Caco-2 (cell line): Measurements from ENCODE around the gene SLX4IP. TPM values are rescaled to one million over a fixed set of nuclear protein-coding genes. Genes with fewer than 3 reads are reported as not detected.

Experiments
- BruUV-seq: library from RNA; stranded (reverse); fragments of 400-500 nt; replicated peaks from 2 replicates; lab custom pipeline; 2021; lab: Mats Ljungman, UMichigan
- CTCF ChIA-PET: fragments of 300-600 bp; sonication (Branson Sonifier 250); formaldehyde crosslinking; loops from one replicate; lab custom pipeline; 2022; ENCODE audit warnings: antibody characterized with exemption; lab: Charles Lee
- POLR2A ChIA-PET: fragments of 300-600 bp; sonication (Branson Sonifier 250); formaldehyde crosslinking; loops from one replicate; lab custom pipeline; 2022; ENCODE audit warnings: antibody characterized with exemption; lab: Charles Lee
- DNase-seq, 2 experiments: peaks; one replicate each; pipeline versions ENCODE4 v3.0.0 to v3.0.0-alpha.2; 2020 to 2022
- H3K27me3 ChIP-seq: replicated peaks from 2 replicates; pipeline ENCODE4 v1.6.0; 2011; ENCODE audit warnings: low read length; ENCODE audit not compliant: control insufficient read depth, insufficient read depth
- H3K36me3 ChIP-seq: 2 replicates; pipeline ENCODE4 v1.5.1; 2011; ENCODE audit warnings: low read length; ENCODE audit not compliant: control insufficient read depth, insufficient read depth
- H3K4me1 ChIP-seq: fragments of 250-450 bp; sonication (Bioruptor Pico); 2 replicates; pipeline ENCODE4 v1.5.1; 2020; ENCODE audit warnings: mild to moderate bottlenecking
- H3K4me3 ChIP-seq: 2 replicates; pipeline ENCODE4 v1.5.1; 2011; ENCODE audit warnings: low read depth, mild to moderate bottlenecking, control low read depth, low read length
- H3K9me3 ChIP-seq: fragments of 250-450 bp; sonication (Bioruptor Pico); 2 replicates; pipeline ENCODE4 v1.5.1; 2020; ENCODE audit warnings: mild to moderate bottlenecking, moderate library complexity
- H3K27ac Mint-ChIP-seq: one replicate; pipeline ENCODE4 v1.8.0; 2022; ENCODE audit warnings: mixed read lengths; ENCODE audit not compliant: unreplicated experiment
- H3K27me3 Mint-ChIP-seq: one replicate; pipeline ENCODE4 v1.8.0; 2022; ENCODE audit warnings: mixed read lengths; ENCODE audit not compliant: insufficient read depth, unreplicated experiment
- H3K36me3 Mint-ChIP-seq: one replicate; pipeline ENCODE4 v1.8.0; 2022; ENCODE audit warnings: mild to moderate bottlenecking, mixed read lengths; ENCODE audit not compliant: insufficient read depth, unreplicated experiment
- H3K4me1 Mint-ChIP-seq: one replicate; pipeline ENCODE4 v1.8.0; 2022; ENCODE audit warnings: low read depth, mixed read lengths; ENCODE audit not compliant: unreplicated experiment
- H3K4me3 Mint-ChIP-seq: one replicate; pipeline ENCODE4 v1.8.0; 2022; ENCODE audit warnings: mild to moderate bottlenecking, moderate library complexity, mixed read lengths; ENCODE audit not compliant: unreplicated experiment
- H3K9me3 Mint-ChIP-seq: one replicate; pipeline ENCODE4 v1.8.0; 2022; ENCODE audit warnings: mixed read lengths; ENCODE audit not compliant: unreplicated experiment
- CTCF ChIP-seq, 2 experiments: fragments of 200-600 bp in 1 of 2; IDR thresholded peaks; 1 replicate in 1 of 2; 2 replicates in 1 of 2; pipeline versions ENCODE4 v1.5.1 to v1.8.0; 2011 to 2022; ENCODE audit warnings: antibody characterized with exemption in 1 of 2, control low read depth in 1 of 2, inconsistent platforms in 1 of 2, low read depth in 1 of 2, low read length in 1 of 2, mild to moderate bottlenecking in 1 of 2, moderate library complexity in 1 of 2; ENCODE audit not compliant: insufficient read depth in 1 of 2, severe bottlenecking in 1 of 2, unreplicated experiment in 1 of 2
- intact Hi-C: fragments of 100-400 bp; cut with micrococcal nuclease; formaldehyde crosslinking; loops from one replicate; pipeline ENCODE4 v1.10.0; 2022; ENCODE audit not compliant: unreplicated experiment
- total RNA-seq: library from RNA; stranded (reverse); gene quantifications from 2 replicates; pipeline ENCODE4 v1.2.3, GENCODE V29; 2022

Gene SLX4IP
- total RNA-seq, 1 experiment from 2014 or later, result 8.5 TPM

- Histone ChIP-seq H3K9me3 (no peaks in the 10 kb centered on the region), H3K36me3 (no peaks in the 10 kb centered on the region), H3K27me3 (no peaks in the 10 kb centered on the region), H3K4me3 (no peak overlapping the region), H3K4me1 (peaks cover 11% of the 10 kb centered on the region)
- no peaks in the 10 kb centered on the region for H3K9me3 Mint-ChIP-seq
- no TSS peak for BruUV-seq
- H3K27ac Mint-ChIP-seq, result no peak overlapping the region
- ChIA-PET POLR2A (no interaction called here), CTCF (no interaction called here)
- H3K36me3 Mint-ChIP-seq, result peaks cover 4% of the 10 kb centered on the region
- intact Hi-C loops, result no loop called here
- no peaks in the 10 kb centered on the region for H3K27me3 Mint-ChIP-seq
- DNase-seq, result no peak
- no peak overlapping the region for H3K4me3 Mint-ChIP-seq
- H3K4me1 Mint-ChIP-seq, result peaks cover 4% of the 10 kb centered on the region
- no peak for TF ChIP-seq CTCF (IDR thresholded peaks at IDR 0.05; ENCODE audit: insufficient read depth in 1 of 2, low read depth in 1 of 2, low read length in 1 of 2, severe bottlenecking in 1 of 2, unreplicated experiment in 1 of 2)
Measured at GRCh38 chr20:10478930-10479329, 43.8 kb downstream of the SLX4IP start.

- POLR2A ChIA-PET, result no interaction called here
- no TSS peak for BruUV-seq
- Histone ChIP-seq H3K4me1 (peaks cover 13% of the 10 kb centered on the region), H3K36me3 (no peaks in the 10 kb centered on the region), H3K9me3 (no peaks in the 10 kb centered on the region), H3K27me3 (no peaks in the 10 kb centered on the region), H3K4me3 (no peak overlapping the region)
- TF ChIP-seq CTCF (IDR thresholded peaks at IDR 0.05; ENCODE audit: insufficient read depth in 1 of 2, low read depth in 1 of 2, low read length in 1 of 2, severe bottlenecking in 1 of 2, unreplicated experiment in 1 of 2), result no peak
- intact Hi-C loops, result no loop called here
- Mint-ChIP-seq H3K27ac (no peak overlapping the region), H3K4me1 (peaks cover 13% of the 10 kb centered on the region), H3K36me3 (peaks cover 4% of the 10 kb centered on the region), H3K4me3 (no peak overlapping the region), H3K9me3 (no peaks in the 10 kb centered on the region), H3K27me3 (no peaks in the 10 kb centered on the region)
- DNase-seq, result no peak
- CTCF ChIA-PET, result no interaction called here
Measured at GRCh38 chr20:10481676-10482075, 46.6 kb downstream of the SLX4IP start.

GRCh38 chr20:10483691-10484090 lies 48.6 kb downstream of the SLX4IP start:
- Histone ChIP-seq H3K9me3 (no peaks in the 10 kb centered on the region), H3K27me3 (no peaks in the 10 kb centered on the region), H3K4me3 (no peak overlapping the region), H3K4me1 (peaks cover 13% of the 10 kb centered on the region), H3K36me3 (no peaks in the 10 kb centered on the region)
- H3K27me3 Mint-ChIP-seq, result no peaks in the 10 kb centered on the region
- no TSS peak for BruUV-seq
- no peak for TF ChIP-seq CTCF (IDR thresholded peaks at IDR 0.05; ENCODE audit: insufficient read depth in 1 of 2, low read depth in 1 of 2, low read length in 1 of 2, severe bottlenecking in 1 of 2, unreplicated experiment in 1 of 2)
- no peak overlapping the region for H3K27ac Mint-ChIP-seq
- intact Hi-C loops, result no loop called here
- H3K9me3 Mint-ChIP-seq, result no peaks in the 10 kb centered on the region
- H3K4me1 Mint-ChIP-seq, result peaks cover 13% of the 10 kb centered on the region
- H3K36me3 Mint-ChIP-seq, result peaks cover 4% of the 10 kb centered on the region
- CTCF ChIA-PET, result no interaction called here
- DNase-seq, result no peak
- no peak overlapping the region for H3K4me3 Mint-ChIP-seq
- POLR2A ChIA-PET, result no interaction called here
